ENCODE results near the gene KLF7.

Gene KLF7

DNA sequence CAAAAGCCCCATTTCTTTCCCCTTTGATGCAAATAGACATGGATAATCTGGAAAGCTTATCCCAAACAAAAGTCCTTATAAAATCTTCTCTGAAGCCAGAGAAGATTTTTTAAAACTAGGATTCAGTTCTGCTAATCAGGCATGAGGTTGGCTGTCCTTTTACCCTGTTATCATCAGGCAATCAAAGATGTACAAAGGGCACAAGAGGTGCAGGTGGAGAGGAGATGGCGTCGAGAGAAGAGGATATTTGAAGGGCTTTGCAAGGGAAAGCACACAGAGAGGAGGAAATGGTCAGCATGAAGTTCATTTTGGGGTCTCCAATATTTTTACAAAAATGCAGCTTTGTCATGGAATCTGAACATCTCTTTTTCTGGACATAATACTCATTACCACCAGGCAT is 88.5 kb downstream of the KLF7 start:
- DNase-seq (ENCODE audit: insufficient read length, low spot score) (no peak), FAIRE-seq (no peak)
- TF ChIP-seq, protein P1, sequence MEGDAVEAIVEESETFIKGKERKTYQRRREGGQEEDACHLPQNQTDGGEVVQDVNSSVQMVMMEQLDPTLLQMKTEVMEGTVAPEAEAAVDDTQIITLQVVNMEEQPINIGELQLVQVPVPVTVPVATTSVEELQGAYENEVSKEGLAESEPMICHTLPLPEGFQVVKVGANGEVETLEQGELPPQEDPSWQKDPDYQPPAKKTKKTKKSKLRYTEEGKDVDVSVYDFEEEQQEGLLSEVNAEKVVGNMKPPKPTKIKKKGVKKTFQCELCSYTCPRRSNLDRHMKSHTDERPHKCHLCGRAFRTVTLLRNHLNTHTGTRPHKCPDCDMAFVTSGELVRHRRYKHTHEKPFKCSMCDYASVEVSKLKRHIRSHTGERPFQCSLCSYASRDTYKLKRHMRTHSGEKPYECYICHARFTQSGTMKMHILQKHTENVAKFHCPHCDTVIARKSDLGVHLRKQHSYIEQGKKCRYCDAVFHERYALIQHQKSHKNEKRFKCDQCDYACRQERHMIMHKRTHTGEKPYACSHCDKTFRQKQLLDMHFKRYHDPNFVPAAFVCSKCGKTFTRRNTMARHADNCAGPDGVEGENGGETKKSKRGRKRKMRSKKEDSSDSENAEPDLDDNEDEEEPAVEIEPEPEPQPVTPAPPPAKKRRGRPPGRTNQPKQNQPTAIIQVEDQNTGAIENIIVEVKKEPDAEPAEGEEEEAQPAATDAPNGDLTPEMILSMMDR (IDR thresholded peaks at IDR 0.05; ENCODE audit: insufficient read depth, missing control alignments): no peak

GRCh38 chr2:207075456-207075855 is 90.3 kb downstream of the KLF7 start:
- TF ChIP-seq, protein P1 (IDR thresholded peaks at IDR 0.05; ENCODE audit: insufficient read depth, missing control alignments): no peak
- FAIRE-seq (no peak), DNase-seq (ENCODE audit: insufficient read length, low spot score) (no peak)

- DNase-seq (ENCODE audit: insufficient read length, low spot score) (no peak), FAIRE-seq (no peak)
- TF ChIP-seq, protein P1 (IDR thresholded peaks at IDR 0.05; ENCODE audit: insufficient read depth, missing control alignments): no peak
Measured at GRCh38 chr2:207073801-207074678, 91.7 kb downstream of the KLF7 start.

DNA sequence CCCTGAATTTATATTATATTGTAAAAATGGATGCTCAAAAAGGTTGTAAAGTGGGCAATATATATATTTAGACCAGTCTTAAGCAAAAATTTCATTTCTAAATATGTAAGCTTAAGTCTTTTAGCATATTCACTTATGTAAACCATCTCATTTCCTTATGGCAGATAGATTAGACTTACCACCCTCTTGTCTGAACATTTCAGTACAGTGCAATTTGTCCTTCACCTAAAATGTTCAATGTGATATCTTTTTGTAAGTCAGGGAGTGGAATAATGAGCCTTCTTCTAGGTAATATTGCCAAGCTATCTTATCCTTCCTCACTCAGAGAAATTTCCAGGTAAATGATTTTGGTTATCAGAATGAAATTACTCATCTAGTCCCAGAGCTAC is 92.3 kb downstream of the KLF7 start:
- TF ChIP-seq, protein P1 (IDR thresholded peaks at IDR 0.05; ENCODE audit: insufficient read depth, missing control alignments): no peak
- FAIRE-seq: no peak
- DNase-seq (ENCODE audit: insufficient read length, low spot score): no peak

DNA sequence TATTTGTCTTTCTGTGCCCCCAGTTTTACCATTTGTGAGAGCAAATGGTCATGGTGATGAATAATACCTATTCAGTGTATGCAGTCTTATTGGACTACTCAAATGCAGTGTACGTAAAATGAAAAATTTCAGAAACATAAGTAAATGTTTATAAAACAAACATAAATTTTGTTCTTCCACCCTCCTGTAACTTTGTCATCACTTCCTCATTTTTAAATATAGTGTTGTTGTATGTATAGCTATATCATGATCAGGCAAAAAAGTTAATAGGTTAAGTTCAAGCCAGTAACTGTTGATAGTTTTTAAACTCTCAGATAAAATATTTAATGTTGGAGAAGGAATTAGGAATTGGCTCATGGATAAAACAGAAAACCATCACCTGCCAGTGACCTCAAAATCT is 93.2 kb downstream of the KLF7 start:
- TF ChIP-seq, protein P1 (IDR thresholded peaks at IDR 0.05; ENCODE audit: insufficient read depth, missing control alignments): no peak
- FAIRE-seq: no peak
- no peak for DNase-seq (ENCODE audit: insufficient read length, low spot score)

DNA sequence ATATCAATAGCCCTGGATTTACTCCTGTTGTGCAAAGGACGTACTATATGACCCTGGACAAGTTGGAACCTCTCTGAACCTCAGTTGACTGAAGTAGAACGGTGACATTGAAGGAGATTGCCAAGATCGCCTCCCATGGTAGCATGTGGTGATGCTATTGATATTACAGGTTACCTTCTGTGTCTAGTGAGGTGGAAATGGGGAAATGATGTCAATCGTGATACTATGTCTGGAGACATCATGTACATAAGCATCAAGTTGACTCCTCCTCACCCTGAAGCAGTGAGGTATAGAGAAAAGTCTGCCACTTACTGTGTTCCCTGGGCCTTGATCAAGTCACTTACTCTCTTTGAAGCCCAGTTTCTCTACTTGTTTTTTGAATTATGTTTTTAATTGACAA is 93.9 kb downstream of the KLF7 start:
- no peak for FAIRE-seq
- no peak for DNase-seq (ENCODE audit: insufficient read length, low spot score)
- TF ChIP-seq, protein P1 (IDR thresholded peaks at IDR 0.05; ENCODE audit: insufficient read depth, missing control alignments): no peak

- TF ChIP-seq, protein P1 (IDR thresholded peaks at IDR 0.05; ENCODE audit: insufficient read depth, missing control alignments): no peak
- FAIRE-seq (no peak), DNase-seq (ENCODE audit: insufficient read length, low spot score) (no peak)
Measured at GRCh38 chr2:207067473-207067872, 98.3 kb downstream of the KLF7 start.
